GM19463 (cell line): ENCODE measurements around the gene PROSER3.
"Not testable (repeated sequence)": the region's sequence is repeated elsewhere in the genome, so short reads cannot be mapped to it uniquely, and the experiment has no call there.

Experiments used
- ATAC-seq: cut with Tn5 transposase; IDR thresholded peaks from one replicate; pipeline ENCODE4 v1.9.1; 2021; ENCODE audit warnings: mild to moderate bottlenecking, moderate library complexity; ENCODE audit not compliant: unreplicated experiment

The PROSER3 gene

DNA sequence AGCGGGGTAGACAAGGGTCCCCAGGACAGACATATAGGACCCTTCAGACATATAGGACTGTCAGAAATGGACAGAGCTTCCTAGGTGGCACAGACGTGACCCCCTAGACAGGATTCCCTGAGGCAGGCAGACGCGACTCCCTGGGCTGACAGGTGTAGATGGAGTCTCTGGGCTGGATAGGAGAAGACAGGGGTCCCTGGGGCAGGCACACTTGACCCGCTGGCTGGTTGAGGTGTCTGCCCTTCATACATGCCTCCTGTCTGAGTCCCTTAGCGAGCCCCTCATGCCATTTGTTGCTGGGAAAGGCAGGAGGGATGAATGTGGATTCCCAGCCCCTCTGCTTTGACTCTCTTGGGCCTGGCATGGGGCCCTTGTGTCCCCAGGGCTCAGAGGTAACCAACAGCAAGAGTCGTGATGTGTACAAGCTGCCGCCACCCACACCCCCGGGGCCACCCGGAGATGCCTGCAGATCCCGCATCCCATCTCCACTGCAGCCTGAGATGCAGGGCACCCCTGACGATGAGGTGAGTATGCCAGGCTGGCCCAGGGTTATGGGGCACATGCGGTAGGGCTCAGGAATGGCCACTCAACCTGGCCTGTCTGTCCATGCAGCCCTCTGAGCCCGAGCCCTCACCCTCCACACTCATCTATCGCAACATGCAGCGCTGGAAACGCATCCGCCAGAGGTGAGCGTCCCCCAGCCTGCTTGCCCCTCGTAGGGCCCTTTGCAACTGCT lies 4.2 kb upstream of the PROSER3 start:
- ATAC-seq = no peak

DNA sequence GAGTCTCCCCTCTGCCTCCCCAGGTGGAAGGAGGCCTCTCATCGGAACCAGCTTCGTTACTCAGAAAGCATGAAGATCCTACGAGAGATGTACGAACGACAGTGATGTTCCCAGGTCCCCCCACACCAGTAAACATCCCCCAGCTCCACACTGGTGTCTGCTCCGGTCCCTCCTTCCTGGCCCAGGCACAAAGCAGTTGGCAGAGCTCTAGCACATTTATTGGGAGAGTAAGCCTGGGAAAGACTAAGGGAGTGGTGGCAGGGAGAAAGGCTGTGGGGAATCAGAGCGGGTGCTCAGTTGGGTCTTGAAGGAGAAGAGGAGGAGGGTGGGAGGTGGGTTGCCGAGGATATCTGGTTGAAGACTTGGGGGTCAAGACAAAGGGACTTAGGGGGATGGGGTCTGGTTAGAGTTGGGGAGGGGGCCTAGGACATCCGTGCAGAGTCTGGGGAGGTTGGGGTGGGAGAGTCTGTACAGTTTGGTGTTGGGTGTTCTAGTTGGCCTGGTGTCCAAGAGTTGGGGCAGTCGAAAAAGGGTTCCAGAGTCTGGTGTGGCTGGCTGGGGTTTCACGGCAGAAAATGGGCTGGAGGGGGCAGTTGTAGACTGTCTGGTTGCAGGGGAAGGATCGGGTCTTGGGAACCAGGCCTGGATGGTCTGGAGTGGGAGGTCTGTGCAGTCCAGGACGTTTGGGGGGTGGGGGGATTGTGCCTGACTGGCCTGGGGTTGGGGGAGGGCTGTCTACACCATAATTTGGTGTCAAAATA lies 3.4 kb upstream of the PROSER3 start:
- no peak for ATAC-seq

- ATAC-seq = no peak
Observed at GRCh38 chr19:35755131-35755549, 2.8 kb upstream of the PROSER3 start.

DNA sequence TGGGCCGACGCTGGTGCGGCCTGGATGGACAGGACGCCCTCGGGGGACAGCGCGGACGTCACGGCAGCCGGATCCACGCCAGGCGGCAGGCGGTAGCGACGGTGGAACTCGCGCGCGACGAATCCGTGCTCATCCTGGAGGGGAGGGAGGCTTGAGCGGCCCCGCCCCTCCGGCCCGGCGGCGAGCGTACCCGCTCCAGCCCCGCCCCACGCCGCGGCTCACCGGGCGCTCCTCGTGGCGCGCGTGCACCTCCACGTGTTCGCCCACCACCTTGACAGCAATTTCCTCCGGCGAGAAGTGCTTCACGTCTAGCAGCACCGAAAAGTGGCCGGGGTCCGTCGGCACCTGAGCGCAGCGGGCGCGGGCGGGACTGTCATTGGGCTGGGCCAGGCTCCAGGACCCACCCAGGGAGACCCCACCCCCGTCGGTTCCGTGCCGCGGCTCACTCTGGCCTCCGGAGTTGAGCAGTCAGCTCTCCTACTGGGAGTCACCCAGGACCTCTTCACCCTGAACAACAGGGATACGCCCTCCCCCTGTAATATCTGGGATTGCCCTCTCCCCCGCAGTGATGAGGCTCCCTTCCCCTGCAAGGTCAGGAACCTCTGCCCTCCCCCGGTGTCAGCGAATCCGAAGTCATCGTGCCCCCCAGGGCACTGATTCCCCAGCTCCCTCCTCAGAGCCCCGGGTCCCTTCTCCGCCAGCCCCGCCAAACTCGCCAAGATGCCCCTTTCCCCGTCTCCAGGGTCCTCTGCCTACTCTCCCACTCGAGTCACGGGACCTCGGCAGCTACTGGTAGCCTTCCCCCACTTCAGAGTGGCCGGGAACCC lies 2.2 kb upstream of the PROSER3 start:
- no peak for ATAC-seq

DNA sequence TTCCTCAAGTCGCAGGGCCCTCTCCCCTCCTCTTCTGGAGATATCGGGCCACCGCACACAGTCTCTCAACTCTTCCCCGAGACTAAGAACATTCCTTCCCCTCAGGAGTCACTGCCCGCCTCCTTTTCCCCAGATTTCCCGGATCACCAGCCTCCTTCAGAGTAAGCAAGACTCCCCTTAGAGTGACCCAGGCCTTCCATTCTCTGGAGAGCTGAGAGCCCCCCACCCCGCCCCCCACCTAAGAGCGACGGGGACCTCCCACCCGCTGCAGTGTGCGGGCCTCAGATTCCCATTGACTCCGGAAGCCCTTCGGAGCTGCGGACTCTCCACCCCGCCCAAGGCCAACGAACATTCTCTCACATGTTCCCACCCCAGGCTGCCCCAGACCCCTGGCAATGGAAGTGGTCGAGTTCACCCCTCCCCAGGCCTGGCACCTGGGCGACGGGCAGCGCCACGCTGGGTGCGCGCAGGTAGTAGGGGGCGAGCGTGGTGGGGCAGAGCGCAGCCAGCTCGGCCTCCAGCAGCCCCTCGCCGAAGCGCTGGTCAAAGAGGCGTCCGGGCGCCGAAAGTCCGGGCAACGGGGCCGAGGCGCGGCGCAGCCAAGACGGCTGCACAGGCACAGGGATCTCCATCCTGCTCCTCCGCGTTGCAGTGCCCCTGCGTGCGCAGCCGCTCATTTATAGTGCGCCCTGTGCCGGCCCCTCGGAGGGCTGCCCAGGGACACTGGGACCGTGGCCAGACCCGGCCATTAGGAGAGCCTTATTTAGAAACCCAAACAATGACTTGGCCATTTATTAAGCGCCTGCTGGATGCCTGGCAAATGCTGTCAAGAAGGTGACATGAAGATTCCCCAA lies 1.4 kb upstream of the PROSER3 start, which contains the start of gene HSPB6:
TSS of gene HSPB6 (minus strand) at position 653 of the 854 bp plus-strand sequence. CDS start at position 632, 21 bp downstream.
- no peak for ATAC-seq

GRCh38 chr19:35757231-35757748 lies 686 bp upstream of the PROSER3 start:
- no peak for ATAC-seq

DNA sequence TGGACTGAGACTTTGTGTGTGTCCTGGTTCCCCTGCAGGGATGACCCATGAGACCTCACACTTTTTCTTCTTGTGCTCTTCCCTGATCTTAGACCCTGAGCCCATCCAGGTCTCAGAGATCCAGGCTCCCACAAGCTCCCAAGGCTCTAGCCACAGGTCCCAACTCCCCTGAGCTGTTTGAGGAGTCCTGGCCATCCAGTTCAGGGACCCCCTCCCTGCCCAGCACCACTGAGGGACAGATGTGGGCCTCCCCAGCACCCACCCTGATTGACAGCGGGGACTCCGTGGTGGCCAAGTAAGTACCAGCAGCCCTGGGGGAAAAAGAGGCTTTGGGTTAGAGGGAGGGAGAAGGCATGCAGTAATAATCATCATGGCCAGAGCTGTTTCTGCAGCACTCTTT lies 1.7 kb downstream of the PROSER3 start:
- ATAC-seq = no peak

DNA sequence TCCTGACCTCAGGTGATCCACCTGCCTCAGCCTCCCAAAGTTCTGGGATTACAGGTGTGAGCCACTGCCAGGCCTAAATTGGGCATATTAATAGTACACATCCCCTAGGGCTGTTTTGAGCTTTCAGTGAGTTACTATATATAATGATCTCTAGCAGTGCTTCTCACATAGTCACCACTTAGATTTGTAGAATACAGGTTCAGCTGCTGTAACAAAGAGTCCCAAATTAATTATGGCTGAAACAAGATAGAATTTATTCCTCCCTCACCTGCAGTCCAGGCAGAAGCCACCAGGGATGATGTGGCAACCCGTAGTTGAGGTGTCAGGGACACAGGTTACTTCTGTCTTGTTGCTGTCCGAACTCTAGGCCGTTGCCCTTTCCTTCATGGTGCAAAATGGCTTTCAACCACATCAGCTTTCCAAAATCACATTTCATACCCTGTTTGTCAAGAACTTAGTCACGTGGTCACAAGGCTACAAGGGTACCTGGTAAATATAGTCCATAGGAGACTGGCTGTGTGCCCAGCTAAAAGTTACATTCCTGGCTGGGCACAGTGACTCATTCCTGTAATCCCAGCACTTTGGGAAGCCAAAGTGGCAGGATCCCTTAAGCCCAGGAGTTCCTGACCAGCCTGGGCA lies 2.9 kb downstream of the PROSER3 start:
- ATAC-seq = no peak

- ATAC-seq = no peak
Observed at GRCh38 chr19:35764432-35765315, 6.7 kb downstream of the PROSER3 start.

DNA sequence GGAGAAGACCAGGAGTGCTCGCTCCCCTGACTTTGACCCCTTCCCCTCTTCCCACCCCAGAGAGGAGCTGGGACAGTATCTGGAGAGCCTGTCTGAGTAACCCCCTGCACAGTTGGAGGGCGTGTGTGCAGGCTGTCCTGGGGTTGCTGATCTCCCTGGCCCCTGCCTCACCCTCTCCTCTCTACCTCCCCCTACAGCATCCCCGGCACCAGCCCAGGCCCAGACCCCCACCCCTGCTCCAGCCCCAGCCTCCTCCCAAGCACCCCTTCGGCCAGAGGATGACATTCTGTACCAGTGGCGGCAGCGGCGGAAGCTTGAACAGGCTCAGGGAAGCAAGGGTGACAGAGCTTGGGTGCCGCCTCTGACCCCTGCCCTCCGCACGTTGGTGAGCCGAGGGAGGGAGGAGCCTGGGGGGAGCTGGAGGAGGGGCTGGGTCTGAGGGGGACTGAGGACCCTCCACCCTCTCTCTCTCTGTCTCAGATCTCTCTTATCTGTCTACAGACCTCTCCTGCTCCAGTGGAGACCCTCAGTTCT lies 8.7 kb downstream of the PROSER3 start:
- ATAC-seq = no peak

DNA sequence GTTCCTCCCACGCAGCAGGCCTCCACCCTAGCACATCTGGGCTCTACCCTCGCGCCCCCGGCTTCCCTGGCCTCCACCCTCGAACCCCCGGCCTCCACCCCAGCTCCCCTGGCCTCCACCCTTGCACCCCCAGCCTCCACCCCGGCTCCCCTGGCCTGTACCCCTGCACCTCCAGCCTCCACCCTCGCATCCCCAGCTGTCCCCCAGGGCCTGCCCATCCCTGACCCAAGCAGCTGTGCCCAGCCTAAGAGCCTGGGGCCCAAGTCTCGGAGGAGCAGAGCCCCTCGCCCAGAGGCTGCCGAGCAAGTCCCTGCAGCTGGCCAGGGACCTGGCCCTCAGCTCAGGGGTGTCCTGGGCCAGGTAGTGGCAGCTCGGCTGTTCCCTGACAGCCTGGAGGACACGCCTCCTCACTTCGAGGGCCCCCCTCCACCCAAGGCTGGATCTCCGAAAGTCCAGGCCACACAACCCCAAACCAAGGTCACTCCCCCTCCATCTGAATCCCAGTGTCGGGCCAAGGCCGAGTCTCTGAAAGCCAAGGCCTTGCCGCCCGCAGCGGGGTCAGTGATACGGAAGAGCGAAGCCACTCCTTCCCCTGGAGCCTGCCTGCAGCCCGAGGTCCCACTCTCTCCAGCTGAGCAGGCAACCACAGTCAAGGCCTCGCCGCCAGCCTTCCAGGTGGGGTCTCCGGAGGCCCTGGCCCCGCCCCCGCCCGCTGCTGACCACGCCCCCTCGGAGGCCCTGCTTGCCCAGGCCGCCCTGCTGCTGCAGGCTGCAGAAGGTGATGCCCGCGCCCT lies 9.5 kb downstream of the PROSER3 start:
- ATAC-seq = no peak

DNA sequence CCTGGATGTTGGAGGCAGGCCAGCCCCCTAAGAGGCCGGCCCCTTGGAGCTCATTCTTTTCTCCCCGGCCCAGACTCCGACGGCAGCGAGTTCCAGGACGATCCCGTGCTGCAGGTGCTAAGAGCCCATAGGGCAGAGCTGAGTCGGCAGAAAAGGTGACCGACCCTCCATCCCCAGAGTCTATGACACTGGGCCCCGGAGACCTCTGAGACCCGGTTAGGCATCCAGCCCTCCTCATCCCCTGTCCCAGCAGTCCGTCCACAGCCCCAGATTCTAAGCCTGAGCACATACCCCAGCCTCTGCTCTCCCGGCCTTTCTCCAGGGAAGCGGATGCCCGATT lies 10.1 kb downstream of the PROSER3 start:
- no peak for ATAC-seq

DNA sequence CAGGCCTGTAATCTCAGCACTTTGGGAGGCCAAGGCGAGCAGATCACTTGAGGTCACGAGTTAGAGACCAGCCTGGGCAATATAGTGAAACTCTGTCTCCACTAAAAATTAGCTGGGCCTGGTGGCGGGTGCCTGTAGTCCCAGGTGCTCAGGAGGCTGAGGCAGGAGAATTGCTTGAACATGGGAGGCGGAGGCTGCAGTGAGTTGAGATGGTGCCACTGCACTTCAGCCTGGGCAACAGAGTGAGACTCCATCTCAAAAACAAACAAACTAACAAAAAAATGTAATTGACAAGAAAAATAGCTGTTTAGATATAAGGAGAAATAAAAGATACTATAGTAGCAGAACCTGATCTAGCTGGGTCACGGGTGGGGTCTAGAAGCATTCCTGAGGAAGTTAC lies 14.4 kb downstream of the PROSER3 start:
- not testable (repeated sequence) for ATAC-seq

DNA sequence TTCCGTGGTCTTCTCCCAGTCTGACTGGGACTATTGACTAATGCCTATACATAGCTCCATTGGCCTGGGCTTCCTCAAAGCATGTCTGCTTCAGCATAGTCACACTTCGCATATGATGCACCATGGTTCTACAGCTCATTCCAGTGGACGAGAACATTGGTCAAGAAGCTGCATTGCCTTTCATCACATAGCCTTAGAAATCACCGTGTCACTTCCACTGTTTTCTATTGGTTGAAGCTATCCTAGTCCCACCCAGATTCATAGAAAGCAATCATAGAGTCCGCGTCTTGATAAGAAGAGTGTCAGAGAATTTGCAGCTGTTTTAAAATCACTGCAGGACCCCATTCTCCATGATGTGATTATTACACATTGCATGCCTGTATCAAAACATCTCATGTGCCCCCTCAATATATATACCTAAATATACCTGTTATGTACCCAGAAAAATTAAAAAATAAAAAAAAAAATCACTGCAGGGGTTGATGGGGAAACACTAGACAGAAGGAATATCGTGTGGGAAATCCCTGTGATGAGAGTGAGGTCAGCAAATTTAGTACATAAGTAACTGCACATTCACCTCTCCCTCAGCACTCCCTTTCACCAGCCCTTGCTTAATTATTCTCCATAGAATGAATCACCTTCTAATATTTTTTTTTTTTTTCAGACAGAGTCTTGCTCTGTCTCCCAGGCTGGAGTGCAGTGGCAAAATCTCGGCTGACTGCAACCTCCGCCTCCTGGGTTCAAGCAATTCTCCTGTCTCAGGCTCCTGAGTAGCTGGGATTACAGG lies 15.2 kb downstream of the PROSER3 start:
- no peak for ATAC-seq

DNA sequence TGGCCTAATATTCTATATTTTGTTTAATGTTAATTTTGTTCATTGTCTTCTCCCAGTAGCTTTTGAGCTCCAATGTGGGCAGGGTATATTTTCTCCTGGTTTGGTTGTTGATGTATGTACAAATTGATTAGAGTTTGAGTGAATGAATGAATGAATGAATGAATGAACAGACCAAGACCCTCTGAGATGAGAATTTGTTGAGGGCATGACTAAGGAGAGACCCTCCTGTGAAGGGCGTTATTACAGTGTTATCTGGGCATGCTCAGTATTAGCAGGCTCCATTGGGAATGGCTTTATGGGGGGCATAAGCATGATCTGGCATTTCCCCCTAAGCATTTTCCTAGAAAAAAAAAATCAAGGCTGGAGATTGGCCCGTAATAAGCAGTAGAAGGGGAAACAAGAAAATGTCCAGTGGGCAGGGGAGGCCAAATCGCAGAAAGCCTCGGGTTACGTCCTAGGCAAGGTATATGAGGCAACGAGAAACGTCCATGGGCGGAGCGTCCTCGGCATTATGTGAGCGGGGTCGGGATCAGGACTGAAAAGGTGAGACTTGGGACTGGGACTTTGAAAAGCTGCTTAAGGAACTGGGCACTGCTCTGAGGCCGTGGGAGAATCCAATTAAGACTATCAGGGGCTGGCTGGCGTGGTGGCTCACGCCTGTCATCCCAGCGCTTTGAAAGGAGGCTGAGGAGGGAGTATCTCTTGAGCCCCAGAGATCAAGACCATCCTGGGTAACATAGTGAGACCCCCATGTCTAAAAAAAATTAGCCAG lies 16.5 kb downstream of the PROSER3 start:
- no peak for ATAC-seq

GRCh38 chr19:35775046-35775297 lies 17.0 kb downstream of the PROSER3 start:
- ATAC-seq = no peak
